Activated naive CD8-positive, alpha-beta T cell treated with anti-CD3 and anti-CD28 coated beads, Interleukin-2, amount 10 ng/mL, durations not matched to agents 7 days and 5 days (primary cell): ENCODE measurements around the gene PPP1R37. TPM values are rescaled to one million over a fixed set of nuclear protein-coding genes. Genes with fewer than 3 reads are reported as not detected.
A peak's percentile ranks its signal among the peaks of the same experiment; 100 is the strongest.

Experiments
- ATAC-seq: fragments of 150-1000 bp; cut with Tn5 transposase; one replicate; pipeline ENCODE4 v1.10.0; 2021; ENCODE audit warnings: low read depth, moderate library complexity
- POLR2A ChIA-PET: fragments of 350-600 bp; sonication (Branson Sonifier 250); formaldehyde crosslinking; loops from one replicate; lab custom pipeline; 2021; ENCODE audit warnings: antibody characterized with exemption; lab: Charles Lee
- DNase-seq: peaks from one replicate; pipeline ENCODE4 v3.0.0; 2021
- H3K27ac Mint-ChIP-seq: one replicate; pipeline ENCODE4 v1.8.0; 2022; ENCODE audit warnings: mild to moderate bottlenecking, mixed read lengths
- H3K27me3 Mint-ChIP-seq: one replicate; pipeline ENCODE4 v1.8.0; 2022; ENCODE audit warnings: mild to moderate bottlenecking, moderate library complexity, mixed read lengths
- H3K36me3 Mint-ChIP-seq: one replicate; pipeline ENCODE4 v1.8.0; 2021; ENCODE audit warnings: mild to moderate bottlenecking, mixed read lengths
- H3K4me1 Mint-ChIP-seq: one replicate; pipeline ENCODE4 v1.8.0; 2021; ENCODE audit warnings: mixed read lengths
- H3K4me3 Mint-ChIP-seq: one replicate; pipeline ENCODE4 v1.8.0; 2022; ENCODE audit warnings: mild to moderate bottlenecking, moderate library complexity, mixed read lengths
- H3K9me3 Mint-ChIP-seq: one replicate; pipeline ENCODE4 v1.8.0; 2021; ENCODE audit warnings: mixed read lengths
- total RNA-seq, 2 experiments: library from RNA; stranded (reverse); gene quantifications; one replicate each; pipeline ENCODE4 v1.2.3, GENCODE V29; 2021

The PPP1R37 gene
- total RNA-seq, 2 experiments from 2014 or later, result 29.5 to 31.9 TPM

GRCh38 chr19:45061965-45062364 is 31.0 kb upstream of the PPP1R37 start:
- no peak for ATAC-seq
- no peak overlapping the region for H3K27ac Mint-ChIP-seq

GRCh38 chr19:45063851-45064801 is 28.9 kb upstream of the PPP1R37 start:
- H3K9me3 Mint-ChIP-seq, result no peaks in the 10 kb centered on the region
- no peak for ATAC-seq
- no peak overlapping the region for H3K27ac Mint-ChIP-seq

More at GRCh38 chr19:45061965-45062364, 31.0 kb upstream of the PPP1R37 start:
- peaks cover 2% of the 10 kb centered on the region for H3K4me1 Mint-ChIP-seq
- no peak overlapping the region for H3K4me3 Mint-ChIP-seq
- H3K27me3 Mint-ChIP-seq, result no peaks in the 10 kb centered on the region
- H3K36me3 Mint-ChIP-seq, result peaks cover 17% of the 10 kb centered on the region
- no peaks in the 10 kb centered on the region for H3K9me3 Mint-ChIP-seq
- POLR2A ChIA-PET, result interaction anchor here (1.2 kb wide), 1 partner anchor 23 kb away, joined by 3 read pairs; the partner anchor contains the start of gene CLASRP
- no peak for DNase-seq

GRCh38 chr19:45066921-45067661 is 25.9 kb upstream of the PPP1R37 start:
- POLR2A ChIA-PET, result interaction anchor here (0.5 to 1.1 kb wide), 2 partner anchors 8 to 457 kb away, joined by 3 read pairs; no protein-coding TSS in a partner anchor
- H3K27ac Mint-ChIP-seq, result no peak overlapping the region

More at GRCh38 chr19:45063851-45064801, 28.9 kb upstream of the PPP1R37 start:
- Mint-ChIP-seq H3K36me3 (peaks cover 11% of the 10 kb centered on the region), H3K27me3 (no peaks in the 10 kb centered on the region), H3K4me3 (no peak overlapping the region), H3K4me1 (peaks cover 2% of the 10 kb centered on the region)
- POLR2A ChIA-PET, result interaction anchor here (0.7 to 1.1 kb wide), 2 partner anchors 17 to 39 kb away, joined by 4 to 6 read pairs; no protein-coding TSS in a partner anchor
- DNase-seq, result no peak

GRCh38 chr19:45068041-45068440 is 24.9 kb upstream of the PPP1R37 start:
- ATAC-seq, result no peak
- POLR2A ChIA-PET, result no interaction called here
- Mint-ChIP-seq H3K27ac (no peak overlapping the region), H3K4me1 (peaks cover 2% of the 10 kb centered on the region), H3K27me3 (no peaks in the 10 kb centered on the region), H3K9me3 (no peaks in the 10 kb centered on the region), H3K36me3 (peaks cover 6% of the 10 kb centered on the region), H3K4me3 (no peak overlapping the region)
- no peak for DNase-seq

More at GRCh38 chr19:45066921-45067661, 25.9 kb upstream of the PPP1R37 start:
- ATAC-seq (no peak), DNase-seq (no peak)
- no peak overlapping the region for H3K4me3 Mint-ChIP-seq
- no peaks in the 10 kb centered on the region for H3K9me3 Mint-ChIP-seq
- peaks cover 7% of the 10 kb centered on the region for H3K36me3 Mint-ChIP-seq
- H3K4me1 Mint-ChIP-seq, result no peaks in the 10 kb centered on the region
- no peaks in the 10 kb centered on the region for H3K27me3 Mint-ChIP-seq

- no peak overlapping the region for H3K27ac Mint-ChIP-seq
- H3K36me3 Mint-ChIP-seq, result peaks cover 6% of the 10 kb centered on the region
These were observed 23.9 kb upstream of the PPP1R37 start for GRCh38 chr19:45069056-45069455.

GRCh38 chr19:45070214-45070613 is 22.8 kb upstream of the PPP1R37 start:
- Mint-ChIP-seq H3K36me3 (peaks cover 6% of the 10 kb centered on the region), H3K27me3 (no peaks in the 10 kb centered on the region), H3K27ac (no peak overlapping the region), H3K9me3 (no peaks in the 10 kb centered on the region), H3K4me1 (peaks cover 6% of the 10 kb centered on the region), H3K4me3 (no peak overlapping the region)
- POLR2A ChIA-PET, result no interaction called here
- DNase-seq (no peak), ATAC-seq (no peak)

More at GRCh38 chr19:45069056-45069455, 23.9 kb upstream of the PPP1R37 start:
- no peak overlapping the region for H3K4me3 Mint-ChIP-seq
- H3K9me3 Mint-ChIP-seq, result no peaks in the 10 kb centered on the region
- no peaks in the 10 kb centered on the region for H3K27me3 Mint-ChIP-seq
- peaks cover 2% of the 10 kb centered on the region for H3K4me1 Mint-ChIP-seq
- POLR2A ChIA-PET, result no interaction called here
- ATAC-seq (no peak), DNase-seq (no peak)

GRCh38 chr19:45070861-45071544 is 22.0 kb upstream of the PPP1R37 start:
- peaks cover 6% of the 10 kb centered on the region for H3K4me1 Mint-ChIP-seq
- DNase-seq (no peak), ATAC-seq (no peak)
- no peak overlapping the region for H3K4me3 Mint-ChIP-seq
- H3K9me3 Mint-ChIP-seq, result no peaks in the 10 kb centered on the region
- H3K27ac Mint-ChIP-seq, result no peak overlapping the region
- peaks cover 6% of the 10 kb centered on the region for H3K36me3 Mint-ChIP-seq
- no peaks in the 10 kb centered on the region for H3K27me3 Mint-ChIP-seq
- POLR2A ChIA-PET, result no interaction called here

- ATAC-seq, result no peak
- Mint-ChIP-seq H3K4me3 (no peak overlapping the region), H3K4me1 (peaks cover 8% of the 10 kb centered on the region), H3K36me3 (peaks cover 6% of the 10 kb centered on the region), H3K9me3 (no peaks in the 10 kb centered on the region), H3K27me3 (no peaks in the 10 kb centered on the region), H3K27ac (no peak overlapping the region)
- POLR2A ChIA-PET, result no interaction called here
- DNase-seq, result no peak
These were observed 21.4 kb upstream of the PPP1R37 start for GRCh38 chr19:45071545-45071938.

GRCh38 chr19:45071969-45072790 is 20.8 kb upstream of the PPP1R37 start:
- Mint-ChIP-seq H3K36me3 (peaks cover 6% of the 10 kb centered on the region), H3K4me1 (peaks cover 14% of the 10 kb centered on the region), H3K27ac (no peak overlapping the region), H3K27me3 (no peaks in the 10 kb centered on the region), H3K9me3 (no peaks in the 10 kb centered on the region), H3K4me3 (no peak overlapping the region)
- DNase-seq (no peak), ATAC-seq (no peak)
- POLR2A ChIA-PET, result no interaction called here

- Mint-ChIP-seq H3K4me1 (peaks cover 22% of the 10 kb centered on the region), H3K36me3 (peaks cover 1% of the 10 kb centered on the region), H3K27ac (peak overlapping the region; percentile 75), H3K27me3 (no peaks in the 10 kb centered on the region), H3K4me3 (peak overlapping the region; percentile 87), H3K9me3 (no peaks in the 10 kb centered on the region)
- POLR2A ChIA-PET, result interaction anchor here (0.7 to 1.5 kb wide), 5 partner anchors 8 to 103 kb away, joined by 3 to 6 read pairs (median 4); partner anchors contain the start of genes CLASRP, PPP1R37 and TRAPPC6A
- DNase-seq (no peak), ATAC-seq (no peak)
These were observed 18.2 kb upstream of the PPP1R37 start for GRCh38 chr19:45074744-45075300.

GRCh38 chr19:45075301-45076028 is 17.5 kb upstream of the PPP1R37 start:
- Mint-ChIP-seq H3K9me3 (no peaks in the 10 kb centered on the region), H3K27ac (peak overlapping the region; percentile 88), H3K27me3 (no peaks in the 10 kb centered on the region), H3K4me3 (peak overlapping the region; percentile 87), H3K4me1 (peaks cover 24% of the 10 kb centered on the region), H3K36me3 (peaks cover 1% of the 10 kb centered on the region)
- peak; percentile 66 for DNase-seq
- peak; percentile 45 for ATAC-seq
- POLR2A ChIA-PET, result interaction anchor here (0.7 to 1.5 kb wide), 5 partner anchors 8 to 103 kb away, joined by 3 to 6 read pairs (median 4); partner anchors contain the start of genes CLASRP, PPP1R37 and TRAPPC6A
